BJ (cell line): ENCODE measurements around the gene KCTD1. TPM values are rescaled to one million over a fixed set of nuclear protein-coding genes. Genes with fewer than 3 reads are reported as not detected.
"Not testable (repeated sequence)": the region's sequence is repeated elsewhere in the genome, so short reads cannot be mapped to it uniquely, and the experiment has no call there.

Experiments
- CTCF ChIA-PET: fragments of 350-600 bp; formaldehyde crosslinking; extraction: SDS; loops from one replicate; lab custom pipeline; 2021; ENCODE audit warnings: antibody characterized with exemption, inconsistent platforms; lab: Yijun Ruan, JAX
- POLR2A ChIA-PET: fragments of 300-600 bp; sonication (Branson Sonifier 250); formaldehyde crosslinking; extraction: SDS; loops from one replicate; lab custom pipeline; 2021; ENCODE audit warnings: antibody characterized with exemption; lab: Charles Lee
- DNase-seq: peaks from one replicate; pipeline ENCODE4 v3.0.0-alpha.2; 2011; ENCODE audit warnings: low read depth
- H3K27me3 ChIP-seq: 2 replicates; pipeline ENCODE4 v1.6.0; 2011; ENCODE audit warnings: low read length; ENCODE audit not compliant: control insufficient read depth, insufficient read depth
- H3K36me3 ChIP-seq: 2 replicates; pipeline ENCODE4 v1.5.1; 2011; ENCODE audit warnings: low read length; ENCODE audit not compliant: control insufficient read depth, insufficient read depth
- H3K4me3 ChIP-seq: 2 replicates; pipeline ENCODE4 v1.5.1; 2011; ENCODE audit warnings: low read depth, mild to moderate bottlenecking, control low read depth, low read length
- polyA plus RNA-seq: library from polyadenylated mRNA; depleted of rRNA; stranded (reverse); fragments of >200 nt; gene quantifications from 2 replicates; pipeline ENCODE4 v1.2.3, GENCODE V29; 2011
- TF ChIP-seq, protein P1 (sequence below): IDR thresholded peaks from 2 replicates; pipeline ENCODE4 v1.5.1; 2011; ENCODE audit warnings: low read depth, mild to moderate bottlenecking, control low read depth, inconsistent platforms, low read length, moderate library complexity; ENCODE audit not compliant: insufficient read depth

Gene KCTD1
- polyA plus RNA-seq, 1 experiment: 9.6 TPM

DNA sequence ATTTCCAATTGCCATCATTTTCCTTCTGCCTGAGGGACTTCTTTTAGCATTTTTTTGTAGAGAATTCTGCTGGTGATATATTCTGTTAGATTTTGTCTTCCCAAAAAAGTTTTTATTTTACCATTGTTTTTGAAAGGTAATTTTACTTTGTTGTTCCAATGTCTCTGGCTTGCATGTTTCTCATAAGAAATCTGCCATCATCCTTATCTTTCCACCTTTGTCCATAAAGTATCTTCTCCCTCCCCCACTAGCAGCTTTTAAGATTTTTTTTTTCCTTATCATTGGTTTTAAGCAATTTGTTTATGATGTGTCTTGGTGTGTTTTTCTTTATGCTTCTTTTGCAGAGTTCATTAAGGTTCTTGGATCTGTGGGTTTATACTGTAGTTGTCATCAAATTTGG, 104.5 kb downstream of the KCTD1 start:
- Histone ChIP-seq H3K36me3 (no peaks in the 10 kb centered on the region), H3K27me3 (no peaks in the 10 kb centered on the region), H3K4me3 (no peak overlapping the region)
- DNase-seq: no peak
- POLR2A ChIA-PET: no interaction called here
- TF ChIP-seq, protein P1, sequence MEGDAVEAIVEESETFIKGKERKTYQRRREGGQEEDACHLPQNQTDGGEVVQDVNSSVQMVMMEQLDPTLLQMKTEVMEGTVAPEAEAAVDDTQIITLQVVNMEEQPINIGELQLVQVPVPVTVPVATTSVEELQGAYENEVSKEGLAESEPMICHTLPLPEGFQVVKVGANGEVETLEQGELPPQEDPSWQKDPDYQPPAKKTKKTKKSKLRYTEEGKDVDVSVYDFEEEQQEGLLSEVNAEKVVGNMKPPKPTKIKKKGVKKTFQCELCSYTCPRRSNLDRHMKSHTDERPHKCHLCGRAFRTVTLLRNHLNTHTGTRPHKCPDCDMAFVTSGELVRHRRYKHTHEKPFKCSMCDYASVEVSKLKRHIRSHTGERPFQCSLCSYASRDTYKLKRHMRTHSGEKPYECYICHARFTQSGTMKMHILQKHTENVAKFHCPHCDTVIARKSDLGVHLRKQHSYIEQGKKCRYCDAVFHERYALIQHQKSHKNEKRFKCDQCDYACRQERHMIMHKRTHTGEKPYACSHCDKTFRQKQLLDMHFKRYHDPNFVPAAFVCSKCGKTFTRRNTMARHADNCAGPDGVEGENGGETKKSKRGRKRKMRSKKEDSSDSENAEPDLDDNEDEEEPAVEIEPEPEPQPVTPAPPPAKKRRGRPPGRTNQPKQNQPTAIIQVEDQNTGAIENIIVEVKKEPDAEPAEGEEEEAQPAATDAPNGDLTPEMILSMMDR: no peak
- CTCF ChIA-PET: interaction anchor here (1.7 kb wide), 1 partner anchor 13 kb away, joined by 3 read pairs; no protein-coding TSS in a partner anchor

DNA sequence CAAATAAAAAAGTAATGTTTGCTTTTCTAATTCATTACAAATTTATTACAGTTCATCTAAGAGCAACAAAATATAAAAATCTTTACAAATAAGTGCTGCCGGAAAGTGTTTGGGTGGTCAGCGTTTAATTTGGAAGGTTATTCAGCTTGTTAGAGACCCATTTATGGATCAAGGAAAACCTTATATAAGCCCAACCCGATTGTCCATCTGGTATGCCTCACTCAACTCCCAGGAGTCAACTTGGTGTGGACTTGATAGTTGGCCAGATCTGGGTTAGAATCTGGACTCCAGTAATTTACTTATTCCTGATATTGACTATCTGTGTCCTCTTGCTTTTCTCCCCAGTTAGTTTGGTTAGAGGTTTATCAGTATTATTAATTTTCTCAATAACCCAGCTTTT, 106.2 kb downstream of the KCTD1 start:
- Histone ChIP-seq H3K36me3 (no peaks in the 10 kb centered on the region), H3K27me3 (no peaks in the 10 kb centered on the region), H3K4me3 (no peak overlapping the region)
- POLR2A ChIA-PET: no interaction called here
- TF ChIP-seq, protein P1: no peak
- CTCF ChIA-PET: interaction anchor here (0.9 to 1.1 kb wide), 2 partner anchors 14 to 36 kb away, joined by 3 to 5 read pairs; no protein-coding TSS in a partner anchor
- no peak for DNase-seq

DNA sequence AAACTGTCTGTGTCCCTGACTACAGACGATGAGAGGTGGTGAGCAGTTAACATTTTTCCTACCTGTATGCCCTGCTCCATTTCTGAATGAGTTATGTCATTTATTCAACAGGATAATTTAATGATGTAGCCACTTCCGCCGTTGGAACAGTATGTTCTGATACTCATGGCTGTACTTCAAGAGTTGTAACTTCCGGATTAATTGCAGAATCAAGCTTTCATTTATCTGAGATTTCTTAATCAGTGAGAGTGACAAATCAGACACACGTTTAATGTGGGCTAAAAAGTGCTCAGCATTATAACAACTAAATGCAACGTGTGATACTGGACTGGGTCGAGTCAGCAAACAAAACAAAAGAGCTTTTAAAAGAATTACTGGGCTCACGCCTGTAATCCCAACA, 107.7 kb downstream of the KCTD1 start:
- CTCF ChIA-PET: interaction anchor here (0.9 to 1.3 kb wide), 2 partner anchors 11 to 35 kb away, joined by 4 read pairs; no protein-coding TSS in a partner anchor
- Histone ChIP-seq H3K27me3 (no peaks in the 10 kb centered on the region), H3K4me3 (no peak overlapping the region), H3K36me3 (no peaks in the 10 kb centered on the region)
- POLR2A ChIA-PET: no interaction called here
- TF ChIP-seq, protein P1: no peak
- DNase-seq: no peak

DNA sequence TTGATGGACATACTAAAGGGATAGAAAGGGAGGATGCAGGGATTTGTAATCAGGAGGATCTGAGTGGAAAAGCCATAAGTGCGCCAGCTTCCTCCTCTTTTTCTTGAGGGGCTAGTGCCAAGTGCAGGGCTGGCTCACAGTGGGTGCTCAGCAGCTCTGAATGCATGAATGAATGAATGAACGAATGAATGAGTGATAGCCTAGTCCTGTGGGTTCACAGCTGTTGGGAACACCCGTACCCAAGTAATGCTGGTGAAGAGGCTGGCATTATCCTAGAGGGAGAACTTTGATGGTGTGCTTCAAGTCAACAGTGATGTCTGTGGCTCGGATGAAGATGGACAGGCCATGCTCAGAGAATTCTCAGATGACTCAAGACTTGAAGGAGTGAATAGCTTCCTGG, 108.8 kb downstream of the KCTD1 start:
- no peaks in the 10 kb centered on the region for H3K27me3 ChIP-seq
- no peaks in the 10 kb centered on the region for H3K36me3 ChIP-seq
- DNase-seq: no peak
- H3K4me3 ChIP-seq: no peak overlapping the region
- TF ChIP-seq, protein P1: no peak
- CTCF ChIA-PET: interaction anchor here (0.8 to 1.3 kb wide), 2 partner anchors 18 to 25 kb away, joined by 3 read pairs; no protein-coding TSS in a partner anchor
- POLR2A ChIA-PET: interaction anchor here (0.7 kb wide), 1 partner anchor 74 kb away, joined by 3 read pairs; no protein-coding TSS in a partner anchor

DNA sequence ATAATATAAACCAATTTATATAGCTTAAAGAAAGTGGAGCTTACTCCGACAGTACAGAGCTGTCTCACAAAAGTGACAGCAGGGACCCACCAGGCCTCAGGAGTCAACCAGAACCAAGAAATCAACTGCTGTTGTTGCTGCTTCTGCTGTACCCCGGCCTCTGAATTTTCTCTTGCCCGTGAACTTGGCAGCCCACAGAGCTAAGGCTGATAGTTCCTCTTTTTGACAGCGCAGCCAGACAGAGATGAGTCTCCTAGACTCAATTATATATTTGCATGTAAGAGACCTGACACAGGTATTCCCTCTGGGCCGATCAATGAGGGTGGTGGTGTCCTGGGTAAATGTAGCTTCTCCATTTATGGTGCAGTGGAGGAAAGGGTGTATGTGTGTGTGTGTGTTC, 109.4 kb downstream of the KCTD1 start:
- Histone ChIP-seq H3K4me3 (no peak overlapping the region), H3K36me3 (no peaks in the 10 kb centered on the region), H3K27me3 (no peaks in the 10 kb centered on the region)
- CTCF ChIA-PET: interaction anchor here (0.8 to 1.3 kb wide), 2 partner anchors 18 to 26 kb away, joined by 3 read pairs; no protein-coding TSS in a partner anchor
- POLR2A ChIA-PET: interaction anchor here (0.7 kb wide), 1 partner anchor 74 kb away, joined by 3 read pairs; no protein-coding TSS in a partner anchor
- TF ChIP-seq, protein P1: no peak
- no peak for DNase-seq

DNA sequence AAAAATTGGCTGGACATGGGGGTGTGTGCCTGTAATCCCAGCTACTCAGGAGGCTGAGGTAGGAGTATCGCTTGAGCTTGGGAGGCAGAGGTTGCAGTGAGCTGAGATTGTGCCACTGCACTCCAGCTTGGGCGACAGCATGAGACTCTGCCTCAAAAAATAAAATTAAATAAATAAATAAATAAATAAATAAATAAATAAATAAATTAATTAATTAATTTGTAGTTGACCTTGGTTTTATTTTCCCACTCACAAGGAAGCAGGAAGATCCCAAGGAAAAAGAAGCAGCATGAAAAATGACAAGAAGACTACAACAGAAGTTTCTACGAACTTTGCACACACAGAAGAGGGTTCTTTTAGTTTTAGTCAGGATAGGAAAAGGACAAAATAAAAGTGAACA, 110.7 kb downstream of the KCTD1 start:
- CTCF ChIA-PET: interaction anchor here (1.1 kb wide), 1 partner anchor 10 kb away, joined by 3 read pairs; no protein-coding TSS in a partner anchor
- H3K4me3 ChIP-seq, POLR2A ChIA-PET: not testable (repeated sequence)

More for the DNA sequence above, 110.7 kb downstream of the KCTD1 start:
- H3K27me3 ChIP-seq, H3K36me3 ChIP-seq, DNase-seq: not testable (repeated sequence)
